KBM-7 (cell line): Measurements from ENCODE around the gene FAM169A.
"Not testable (repeated sequence)": the region's sequence is repeated elsewhere in the genome, so short reads cannot be mapped to it uniquely, and the experiment has no call there.

Experiments
- DNase-seq: peaks from one replicate; pipeline ENCODE4 v3.0.0-alpha.2; 2015
- in situ Hi-C: fragments of 300-500 bp; cut with MboI; formaldehyde crosslinking; loops from 2 replicates; pipeline ENCODE4 v1.14.3; 2020; ENCODE audit warnings: low sequenced_read_pairs, low pct_unique_long_range_greater_than_20kb, mixed read lengths

The FAM169A gene

GRCh38 chr5:74865804-74866595, at the start of gene FAM169A:
Gene FAM169A (minus strand): TSS chr5:74866387. CDS start chr5:74841676, 24,711 bp downstream.
- DNase-seq, result peak; percentile 47
- in situ Hi-C loops, result no loop called here

GRCh38 chr5:74915488-74915887, 49.3 kb upstream of the FAM169A start:
- in situ Hi-C loops, result loop anchor here (25.0 kb wide), 1 partner anchor 253 kb away; no protein-coding TSS in a partner anchor

GRCh38 chr5:74911421-74911820, 45.2 kb upstream of the FAM169A start:
- in situ Hi-C loops, result loop anchor here (25.0 kb wide), 1 partner anchor 249 kb away; no protein-coding TSS in a partner anchor
- DNase-seq, result not testable (repeated sequence)

More at GRCh38 chr5:74915488-74915887, 49.3 kb upstream of the FAM169A start:
- DNase-seq, result no peak

- in situ Hi-C loops, result loop anchor here (25.0 kb wide), 1 partner anchor 248 kb away; no protein-coding TSS in a partner anchor
- not testable (repeated sequence) for DNase-seq
Observed at GRCh38 chr5:74909888-74910287, 43.7 kb upstream of the FAM169A start.

GRCh38 chr5:74908237-74908636, 42.0 kb upstream of the FAM169A start:
- DNase-seq, result not testable (repeated sequence)
- in situ Hi-C loops, result loop anchor here (25.0 kb wide), 1 partner anchor 246 kb away; no protein-coding TSS in a partner anchor

GRCh38 chr5:74904713-74905112, 38.5 kb upstream of the FAM169A start:
- in situ Hi-C loops, result loop anchor here (25.0 kb wide), 1 partner anchor 242 kb away; no protein-coding TSS in a partner anchor
- DNase-seq, result not testable (repeated sequence)

GRCh38 chr5:74903165-74903787, 37.1 kb upstream of the FAM169A start:
- in situ Hi-C loops, result loop anchor here (25.0 kb wide), 1 partner anchor 241 kb away; no protein-coding TSS in a partner anchor
- DNase-seq, result peak; percentile 35

- in situ Hi-C loops, result no loop called here
- DNase-seq, result no peak
Observed at GRCh38 chr5:74897049-74897448, 30.9 kb upstream of the FAM169A start.

GRCh38 chr5:74895906-74896305, 29.7 kb upstream of the FAM169A start:
- in situ Hi-C loops, result no loop called here

GRCh38 chr5:74894351-74894750, 28.2 kb upstream of the FAM169A start:
- in situ Hi-C loops, result no loop called here
- no peak for DNase-seq

More at GRCh38 chr5:74895906-74896305, 29.7 kb upstream of the FAM169A start:
- no peak for DNase-seq

GRCh38 chr5:74892921-74893320, 26.7 kb upstream of the FAM169A start:
- in situ Hi-C loops, result no loop called here
- DNase-seq, result no peak

- DNase-seq, result no peak
- in situ Hi-C loops, result no loop called here
Observed at GRCh38 chr5:74889523-74890105, 23.4 kb upstream of the FAM169A start.

- peak; percentile 16 for DNase-seq
- in situ Hi-C loops, result no loop called here
Observed at GRCh38 chr5:74888117-74888516, 21.9 kb upstream of the FAM169A start.

GRCh38 chr5:74885170-74885569, 19.0 kb upstream of the FAM169A start:
- in situ Hi-C loops, result no loop called here
- no peak for DNase-seq

- DNase-seq, in situ Hi-C loops: not testable (repeated sequence)
Observed at GRCh38 chr5:74882379-74883134, 16.4 kb upstream of the FAM169A start.

- in situ Hi-C loops, result no loop called here
- no peak for DNase-seq
Observed at GRCh38 chr5:74877624-74878304, 11.6 kb upstream of the FAM169A start.

GRCh38 chr5:74875994-74876791, 10.0 kb upstream of the FAM169A start:
- no peak for DNase-seq
- in situ Hi-C loops, result no loop called here
